Left forelimb (tissue), 1 donor: Measurements from ENCODE around the gene HCFC1.
"Not testable (repeated sequence)": the region's sequence is repeated elsewhere in the genome, so short reads cannot be mapped to it uniquely, and the experiment has no call there.

ENCODE experiments used
- DNase-seq: peaks from one replicate; pipeline ENCODE4 v3.0.0-alpha.2; 2018; ENCODE audit warnings: low spot score

HCFC1 gene

DNA sequence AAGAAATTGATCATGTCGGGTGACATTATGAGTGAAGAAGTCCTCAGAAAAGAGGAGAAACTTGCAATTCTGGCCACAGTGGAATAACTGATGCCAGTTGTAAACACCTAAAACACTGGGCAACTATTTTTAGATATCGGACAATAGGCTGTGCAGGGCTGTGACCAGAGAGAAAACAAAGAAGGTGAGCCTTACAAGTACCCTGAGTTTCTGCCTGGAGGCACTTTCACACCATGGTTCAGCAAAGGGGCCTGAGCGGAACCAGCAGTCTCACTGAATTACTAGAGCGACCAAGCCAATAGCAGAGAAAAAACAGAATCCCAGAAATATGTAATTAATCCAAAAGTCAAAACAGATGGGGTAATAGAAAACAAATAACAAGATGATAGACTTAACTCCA lies 36.9 kb upstream of the HCFC1 start:
- DNase-seq, result no peak

DNA sequence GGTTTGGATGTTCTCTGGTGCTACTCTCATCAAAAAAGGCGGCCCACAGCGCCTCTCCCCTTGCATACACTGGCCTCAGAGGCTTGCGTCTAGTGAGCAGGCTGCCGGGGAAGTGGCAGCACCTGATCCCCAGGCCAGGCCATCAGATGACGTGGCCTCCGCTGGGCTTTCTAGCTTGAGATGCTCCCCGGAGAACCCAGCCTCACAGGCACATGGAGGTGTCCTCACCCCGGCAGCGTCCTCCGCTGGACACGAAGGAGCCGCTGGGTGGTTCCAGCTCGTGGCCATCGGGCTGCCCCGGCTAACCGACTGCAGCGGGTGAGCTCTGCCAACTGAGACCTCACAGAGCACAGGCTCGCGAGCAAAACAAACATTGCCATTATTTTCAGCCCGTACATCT lies 35.3 kb upstream of the HCFC1 start:
- no peak for DNase-seq

DNA sequence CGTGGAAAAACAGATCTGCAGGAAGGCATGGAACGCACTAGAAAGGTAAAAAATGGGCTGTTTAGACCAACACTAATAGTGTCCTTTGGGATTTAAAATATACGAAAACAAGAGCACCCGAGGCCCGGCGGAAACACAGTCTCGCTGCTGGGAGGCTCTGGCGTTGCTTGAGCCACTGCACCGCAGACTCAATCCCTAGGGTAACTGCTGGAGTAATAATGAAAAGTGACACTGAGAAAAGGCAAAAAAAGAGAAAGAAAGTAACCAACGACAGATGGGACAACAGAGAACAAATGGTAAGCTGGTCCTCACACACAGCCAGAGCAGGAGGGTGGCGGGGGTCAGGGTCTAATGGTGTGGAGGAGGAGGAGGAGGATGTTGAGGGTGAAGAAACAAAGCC lies 32.7 kb upstream of the HCFC1 start:
- DNase-seq, result no peak

DNA sequence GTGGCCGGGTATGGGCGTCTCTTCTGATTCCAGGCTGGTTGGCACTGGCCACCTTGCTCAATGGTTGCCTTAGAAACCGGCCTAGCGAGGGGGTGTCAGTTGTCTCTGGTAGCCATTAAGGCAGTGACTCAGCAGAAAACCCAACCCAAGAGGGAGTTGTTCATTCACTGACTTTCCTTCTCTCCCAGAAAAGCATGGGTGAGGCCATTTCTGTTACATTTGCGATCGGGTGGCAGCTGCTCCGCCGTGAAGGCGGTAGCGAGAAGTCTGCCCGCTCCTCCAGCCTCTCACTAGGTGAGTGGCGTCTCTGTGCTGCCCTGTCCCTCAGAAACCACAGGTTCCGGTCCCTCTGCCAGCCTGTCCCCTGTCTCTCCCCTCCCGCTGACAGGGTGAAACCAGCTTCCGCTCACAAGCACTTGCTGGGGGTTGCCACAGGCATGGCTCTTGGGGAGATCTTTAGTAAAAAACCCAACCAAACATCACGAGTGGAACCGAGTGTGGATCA lies 30.6 kb upstream of the HCFC1 start:
- no peak for DNase-seq

DNA sequence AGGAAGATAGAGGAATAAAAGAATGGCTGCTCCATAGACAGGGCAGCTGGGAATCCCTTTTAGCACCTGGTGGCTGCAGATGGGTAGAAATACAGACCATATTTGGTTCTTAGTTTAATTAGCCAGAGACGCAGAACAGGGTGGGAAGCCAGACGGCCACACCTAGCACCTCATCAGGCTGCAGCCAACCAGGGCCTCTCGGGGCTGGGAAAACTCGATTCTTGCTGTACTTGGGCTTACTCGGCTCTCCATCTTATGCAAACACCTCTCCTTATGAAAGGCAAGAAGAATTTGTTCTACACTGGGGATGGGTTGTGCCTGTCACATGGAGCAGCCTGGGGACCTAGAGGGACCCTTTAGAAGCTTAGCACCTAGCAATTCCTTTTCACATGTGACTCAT lies 28.4 kb upstream of the HCFC1 start:
- DNase-seq, result no peak

DNA sequence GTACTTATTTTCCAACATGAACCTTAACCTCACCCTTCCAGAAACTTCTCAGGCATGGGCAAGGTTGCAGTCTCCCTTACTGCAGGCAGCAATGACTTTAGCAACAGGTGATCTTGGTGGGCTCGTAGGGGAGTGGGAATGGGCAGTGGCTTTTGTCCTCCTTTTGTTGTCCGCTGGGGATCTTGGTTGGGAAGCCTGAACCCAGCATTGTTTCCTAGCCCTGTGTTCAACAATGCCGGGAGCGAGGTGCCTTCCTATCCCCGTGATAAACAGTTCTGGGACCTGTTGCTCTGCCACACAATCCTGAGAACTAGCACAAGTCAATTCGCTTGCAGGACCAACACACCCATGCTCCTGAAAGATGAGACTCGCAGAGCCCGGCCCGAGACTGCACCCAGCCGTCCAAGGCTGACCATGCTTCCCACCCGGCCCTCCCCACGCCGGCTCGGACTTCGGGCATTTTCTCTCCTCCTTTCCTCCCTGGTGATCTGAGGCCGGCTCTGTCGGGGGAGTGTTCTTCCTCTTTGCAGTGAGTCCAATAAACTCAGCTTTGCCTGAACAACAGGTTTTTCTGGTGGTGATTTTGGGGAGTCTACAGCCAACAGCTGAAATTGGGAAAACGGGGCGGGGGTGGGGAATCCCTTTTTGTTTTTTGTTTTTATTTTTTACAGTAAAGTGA lies 27.9 kb upstream of the HCFC1 start:
- no peak for DNase-seq

DNA sequence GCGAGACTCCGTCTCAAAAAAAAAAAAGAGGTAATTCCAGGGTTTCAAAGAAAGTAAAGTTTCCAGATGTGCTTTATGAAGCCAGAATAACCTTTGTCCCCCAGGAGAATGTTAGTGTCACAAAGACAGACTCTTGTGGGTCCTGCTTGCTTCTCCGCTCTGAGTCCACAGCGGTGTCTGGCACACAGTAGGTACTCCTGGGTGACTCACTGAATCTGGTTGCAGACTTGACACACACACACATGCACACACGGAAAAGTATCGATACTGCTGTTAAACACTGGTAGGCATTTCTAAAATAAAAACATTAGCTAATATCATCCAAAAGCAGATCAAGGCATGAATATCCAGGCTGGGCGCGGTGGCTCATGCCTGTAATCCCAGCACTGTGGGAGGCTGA lies 23.9 kb upstream of the HCFC1 start:
- no peak for DNase-seq

DNA sequence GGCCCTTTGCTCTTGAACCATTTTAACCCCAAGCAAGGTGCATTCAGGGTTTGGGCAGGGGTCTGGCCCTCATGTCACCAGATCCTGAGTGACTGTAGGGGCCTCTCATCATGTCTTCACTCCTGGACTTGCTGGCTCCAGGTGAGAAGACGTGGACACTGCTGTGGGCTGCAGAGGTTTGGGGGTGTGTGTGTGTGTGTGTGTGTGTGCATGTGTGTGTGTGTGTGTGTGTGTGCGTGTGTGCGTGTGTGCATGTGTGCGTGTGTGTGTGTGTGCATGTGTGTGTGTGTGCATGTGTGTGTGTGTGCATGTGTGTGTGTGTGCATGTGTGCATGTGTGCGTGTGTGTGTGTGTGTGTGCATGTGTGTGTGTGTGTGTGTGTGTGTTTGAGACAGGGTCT lies 22.8 kb upstream of the HCFC1 start:
- not testable (repeated sequence) for DNase-seq

DNA sequence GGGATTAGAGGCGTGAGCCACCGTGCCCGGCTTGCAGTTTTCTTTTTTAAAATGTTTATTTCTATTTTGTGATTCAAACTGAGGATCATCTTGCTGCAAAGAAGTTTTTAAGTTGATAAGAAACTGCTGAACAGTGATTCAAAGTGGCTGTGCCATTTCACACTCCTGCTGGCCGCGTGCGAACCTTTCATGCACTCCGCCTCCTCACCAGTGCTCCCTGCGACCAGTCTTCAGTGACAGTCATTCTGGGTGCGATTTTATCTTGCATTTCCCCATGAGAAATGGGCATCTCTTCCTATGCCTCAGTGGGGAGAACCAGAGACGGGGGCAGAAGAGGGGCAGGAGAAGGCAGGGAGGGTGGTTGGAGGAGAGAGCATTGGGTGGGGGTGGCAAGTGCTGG lies 22.4 kb upstream of the HCFC1 start:
- no peak for DNase-seq

DNA sequence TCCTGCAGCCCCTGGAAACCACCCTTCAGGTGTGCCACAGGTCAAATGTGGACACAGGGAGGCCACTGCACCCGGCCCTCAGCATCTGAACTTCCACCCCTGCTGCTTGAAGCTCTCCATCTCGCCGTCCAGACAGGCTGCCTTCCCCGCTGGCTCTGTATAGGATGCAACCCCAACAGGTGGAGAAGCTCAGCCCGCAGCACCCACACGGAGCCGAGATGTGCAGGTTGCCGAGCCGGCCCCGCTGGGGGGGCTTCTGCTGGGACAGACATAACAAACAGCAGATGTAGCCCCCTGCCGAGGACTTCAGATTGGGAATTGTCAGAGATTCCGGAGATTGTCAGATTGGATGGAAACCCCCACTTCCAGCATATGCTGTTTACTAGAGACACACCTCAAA lies 21.5 kb upstream of the HCFC1 start:
- DNase-seq, result no peak

DNA sequence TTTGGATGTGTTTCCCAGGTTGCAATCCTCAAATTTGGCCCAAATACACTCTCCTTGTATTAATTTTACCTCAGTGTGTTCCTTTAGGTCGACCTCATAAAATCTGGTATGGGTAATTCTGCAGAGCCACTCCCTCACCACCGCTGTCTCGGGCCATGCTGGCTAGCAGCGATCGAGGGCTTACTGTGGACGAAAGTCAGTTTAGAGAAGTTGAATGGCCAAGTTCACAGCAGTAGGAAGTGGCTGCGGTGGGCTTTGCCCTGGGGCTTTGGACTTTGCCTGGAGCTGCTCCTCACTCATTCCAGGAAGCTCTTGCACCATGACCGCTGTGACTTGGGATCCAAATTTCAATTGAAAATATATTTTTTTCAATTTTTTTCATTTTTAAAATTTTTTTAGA lies 20.6 kb upstream of the HCFC1 start:
- no peak for DNase-seq

DNA sequence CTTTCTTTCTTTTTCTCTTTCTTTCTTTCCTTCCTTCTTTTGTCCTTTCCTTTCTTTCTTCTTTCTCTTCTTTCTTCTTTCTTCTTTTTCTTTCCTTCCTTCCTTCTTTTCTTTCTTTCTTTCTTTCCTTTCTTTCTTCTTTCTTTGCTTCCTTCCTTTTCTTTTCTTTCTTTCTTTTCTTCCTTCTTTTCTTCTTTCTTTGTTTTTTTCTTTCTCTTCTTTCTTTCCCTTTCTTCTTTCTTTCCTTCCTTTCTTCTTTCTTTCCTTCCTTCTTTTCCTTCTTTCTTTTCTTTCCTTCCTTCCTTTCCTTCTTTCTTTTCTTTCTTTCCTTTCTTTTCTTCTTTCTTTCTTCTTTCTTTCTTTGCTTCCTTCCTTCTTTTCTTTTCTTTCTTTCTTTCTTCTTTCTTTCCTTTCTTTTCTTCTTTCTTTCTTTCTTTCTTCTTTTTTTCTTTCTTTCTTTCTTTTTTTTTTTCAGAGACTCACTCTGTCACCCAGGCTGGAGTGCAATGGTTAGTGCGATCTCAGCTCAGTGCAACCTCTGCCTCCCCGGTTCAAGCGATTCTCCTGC lies 19.5 kb upstream of the HCFC1 start:
- DNase-seq, result no peak

DNA sequence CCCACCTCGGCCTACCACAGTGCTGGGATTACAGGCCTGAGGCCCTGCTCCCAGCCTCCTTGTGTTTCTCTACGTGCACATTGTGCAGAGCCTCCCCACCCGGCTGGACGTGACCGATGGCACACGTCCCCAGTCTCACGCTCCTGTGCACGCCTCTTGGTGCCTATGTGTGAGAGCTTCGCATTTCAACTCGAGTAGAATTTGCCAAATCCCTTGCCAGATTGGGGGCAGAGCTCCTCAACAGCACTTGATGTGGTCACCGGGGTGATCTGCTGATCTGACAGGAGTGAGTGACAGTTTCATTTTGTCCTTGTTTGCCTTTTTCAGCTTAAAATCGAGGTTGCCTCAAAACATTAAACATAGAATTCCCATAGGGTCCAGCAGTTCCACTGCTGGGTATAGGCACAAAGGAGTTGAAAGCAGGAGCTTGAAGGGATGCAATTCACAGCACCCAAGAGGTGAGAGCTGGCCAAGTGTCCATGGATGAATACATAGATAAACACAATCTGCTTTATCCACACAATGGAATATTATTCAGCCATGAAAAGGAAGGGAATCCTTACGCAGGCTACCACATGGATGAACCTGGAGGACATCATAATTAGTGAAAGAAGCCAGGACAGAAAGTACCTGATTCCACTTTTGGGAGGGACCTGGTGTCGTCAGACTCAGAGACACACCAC lies 18.5 kb upstream of the HCFC1 start:
- DNase-seq, result no peak

DNA sequence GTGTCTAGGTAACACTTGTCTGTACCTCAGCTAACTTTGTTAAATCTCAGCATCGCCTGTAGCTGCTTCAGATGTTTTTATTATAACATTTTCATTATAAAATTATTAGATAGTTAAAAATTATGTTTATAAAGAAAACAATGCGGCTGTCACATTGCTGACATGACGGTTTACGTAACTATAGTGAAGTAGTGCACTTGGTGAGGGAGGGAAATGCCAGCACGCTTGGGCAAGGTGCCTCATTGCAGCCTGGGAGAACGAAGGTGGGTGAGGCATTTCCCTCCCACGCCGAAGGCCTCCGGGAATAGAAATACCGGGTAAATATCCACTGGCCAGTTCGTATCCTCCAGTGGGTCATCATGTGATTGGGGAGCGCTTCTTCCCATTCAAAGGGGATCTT lies 16.9 kb upstream of the HCFC1 start:
- DNase-seq, result no peak

DNA sequence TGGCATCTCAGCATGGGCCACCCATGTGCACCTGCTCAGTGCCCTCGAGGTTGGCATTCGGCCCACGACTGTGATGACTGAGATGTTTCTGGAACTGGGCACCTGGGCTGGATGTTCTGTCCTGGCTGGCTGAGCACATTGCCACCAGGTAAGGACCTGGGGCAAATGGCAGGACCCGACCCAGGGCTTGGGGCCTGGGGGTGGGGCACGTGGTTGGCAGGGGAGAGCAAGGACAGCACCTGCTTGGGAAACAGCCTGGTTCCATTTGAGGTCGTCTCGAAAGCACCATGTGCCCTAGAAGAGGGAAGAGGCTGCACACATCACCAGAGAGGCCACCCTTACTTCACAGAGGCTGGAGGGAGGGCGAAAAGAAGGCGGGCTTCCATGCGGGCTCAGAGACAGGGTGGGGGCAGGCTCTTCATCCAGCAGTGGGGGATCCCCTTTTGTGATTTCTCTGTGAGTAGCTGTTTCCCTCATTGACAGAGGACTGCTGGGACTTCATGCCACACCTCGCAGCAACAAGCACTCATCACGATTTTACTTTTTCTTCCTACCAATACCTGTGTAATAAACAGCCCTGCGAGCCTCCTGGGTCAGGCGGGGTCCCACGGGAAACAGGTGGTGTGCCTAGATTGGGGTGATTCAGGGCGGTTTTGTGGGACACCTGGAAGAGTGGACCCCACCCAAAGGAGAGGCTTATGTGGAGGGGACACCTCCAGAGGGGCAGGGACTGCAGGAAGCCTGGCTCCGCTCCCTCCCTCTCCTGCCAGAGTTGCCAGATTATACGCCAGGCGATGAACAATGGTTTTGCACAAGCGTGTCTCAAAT lies 12.9 kb upstream of the HCFC1 start:
- DNase-seq, result no peak

DNA sequence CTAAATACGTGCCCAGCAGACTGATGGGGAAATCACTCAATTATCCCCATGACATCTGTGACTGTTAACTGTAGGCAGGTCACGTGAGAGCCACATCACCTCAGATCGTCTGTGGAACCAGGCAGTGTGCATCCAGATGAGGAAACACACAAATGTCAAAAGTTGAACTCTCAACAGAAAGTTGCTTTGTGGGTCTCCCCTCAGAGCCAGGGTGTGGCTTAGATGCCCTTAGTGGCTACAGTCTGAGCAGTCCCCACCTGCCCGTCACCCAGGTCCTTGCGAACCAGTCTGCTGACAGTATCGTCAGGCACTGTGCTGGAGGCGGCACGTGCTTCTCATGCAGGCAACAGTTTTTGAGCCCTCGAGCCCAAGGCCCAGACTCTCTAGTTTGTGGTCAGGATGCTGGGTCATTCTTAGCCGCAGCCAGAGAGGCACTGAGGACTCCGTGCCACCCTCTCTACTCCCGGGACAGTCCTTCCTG lies 11.7 kb upstream of the HCFC1 start:
- no peak for DNase-seq

DNA sequence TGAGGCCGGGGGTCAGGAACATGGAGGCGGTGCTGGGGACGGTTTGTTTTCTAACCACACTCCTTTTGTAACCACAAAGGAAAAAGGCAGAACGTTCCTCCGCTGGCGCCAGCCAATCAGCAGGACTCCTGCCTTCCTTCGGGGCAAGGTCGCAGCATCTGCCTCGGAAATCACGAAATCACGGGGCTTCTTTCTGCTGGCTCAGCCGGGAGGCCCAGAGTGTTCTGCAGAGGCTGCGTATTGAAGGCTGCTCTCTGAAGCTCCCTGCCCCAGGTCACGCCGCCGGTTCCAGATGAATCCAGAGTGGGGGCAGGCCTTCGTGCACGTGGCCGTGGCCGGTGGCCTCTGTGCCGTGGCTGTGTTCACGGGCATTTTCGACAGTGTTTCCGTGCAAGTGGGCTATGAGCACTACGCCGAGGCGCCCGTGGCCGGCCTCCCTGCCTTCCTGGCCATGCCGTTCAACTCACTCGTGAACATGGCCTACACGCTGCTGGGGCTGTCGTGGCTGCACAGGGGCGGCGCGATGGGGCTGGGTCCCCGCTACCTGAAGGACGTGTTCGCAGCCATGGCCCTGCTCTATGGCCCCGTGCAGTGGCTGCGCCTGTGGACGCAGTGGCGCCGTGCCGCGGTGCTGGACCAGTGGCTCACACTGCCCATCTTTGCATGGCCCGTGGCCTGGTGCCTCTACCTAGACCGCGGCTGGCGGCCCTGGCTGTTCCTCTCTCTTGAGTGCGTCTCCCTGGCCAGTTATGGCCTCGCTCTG lies 10.3 kb upstream of the HCFC1 start:
- no peak for DNase-seq

DNA sequence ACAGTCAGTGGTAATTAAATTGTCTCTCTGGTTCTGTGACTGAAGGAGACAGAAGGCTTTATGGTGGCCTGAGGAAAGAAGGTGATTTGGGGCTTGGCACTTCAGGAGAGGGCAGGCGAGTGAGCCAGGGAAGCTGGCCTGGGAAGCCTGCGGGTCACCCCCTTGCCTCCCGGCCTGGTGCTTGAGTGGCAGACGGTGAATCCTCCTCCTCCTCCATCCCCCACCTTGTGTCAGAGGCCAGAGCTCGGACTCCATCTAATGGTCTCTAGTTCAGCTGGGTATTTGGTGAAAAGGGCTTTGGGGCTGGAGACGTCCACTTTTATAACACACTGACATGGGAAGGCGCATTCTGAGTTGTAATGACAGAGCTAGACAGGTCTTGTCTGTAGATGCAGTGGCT lies 9.6 kb upstream of the HCFC1 start:
- DNase-seq, result no peak

DNA sequence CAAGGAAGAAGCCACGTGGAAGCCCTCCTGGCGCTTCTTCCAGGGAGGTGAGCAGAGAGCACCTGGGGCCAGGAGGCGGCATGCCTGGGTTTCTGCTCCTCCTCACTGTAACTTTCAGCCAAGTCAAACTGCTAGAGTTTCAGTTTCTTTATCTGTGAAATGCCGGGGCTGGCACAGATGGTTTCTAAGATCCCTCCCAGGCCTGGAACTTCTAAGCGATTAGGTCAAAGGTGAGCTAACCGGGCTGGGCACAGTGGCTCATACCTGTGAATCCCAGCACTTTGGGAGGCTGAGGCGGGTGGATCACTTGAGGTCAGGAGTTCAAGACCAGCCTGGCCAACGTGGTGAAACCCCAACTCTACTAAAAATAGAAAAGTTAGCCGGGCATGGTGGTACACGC lies 8.8 kb upstream of the HCFC1 start:
- DNase-seq, result not testable (repeated sequence)

DNA sequence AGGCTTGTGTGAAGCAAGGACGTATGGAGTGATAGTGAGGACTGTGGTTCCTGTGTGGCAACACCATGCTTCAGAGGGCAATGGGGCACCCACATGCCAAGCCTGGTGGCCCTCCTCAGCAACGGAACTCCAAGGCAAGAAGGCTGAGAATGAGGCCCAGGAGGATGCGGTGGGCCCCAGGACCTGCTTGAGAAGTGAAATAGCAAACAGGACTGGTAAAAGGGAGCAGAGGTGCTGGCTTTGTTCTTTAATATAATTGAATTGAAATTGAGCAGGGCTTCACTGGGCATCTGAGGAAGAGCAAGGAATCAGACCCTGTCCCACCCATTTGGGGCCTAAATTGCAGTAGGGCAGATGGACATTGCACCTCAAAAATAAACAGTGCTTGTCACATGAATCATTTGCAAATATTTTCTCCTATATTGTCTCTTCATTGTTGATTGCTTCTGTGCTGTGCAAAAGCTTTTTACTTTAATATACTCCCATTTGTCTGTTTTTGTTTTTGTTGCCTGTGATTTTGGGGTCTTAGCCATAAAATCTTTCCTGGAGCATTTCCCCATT lies 3.2 kb upstream of the HCFC1 start:
- no peak for DNase-seq

DNA sequence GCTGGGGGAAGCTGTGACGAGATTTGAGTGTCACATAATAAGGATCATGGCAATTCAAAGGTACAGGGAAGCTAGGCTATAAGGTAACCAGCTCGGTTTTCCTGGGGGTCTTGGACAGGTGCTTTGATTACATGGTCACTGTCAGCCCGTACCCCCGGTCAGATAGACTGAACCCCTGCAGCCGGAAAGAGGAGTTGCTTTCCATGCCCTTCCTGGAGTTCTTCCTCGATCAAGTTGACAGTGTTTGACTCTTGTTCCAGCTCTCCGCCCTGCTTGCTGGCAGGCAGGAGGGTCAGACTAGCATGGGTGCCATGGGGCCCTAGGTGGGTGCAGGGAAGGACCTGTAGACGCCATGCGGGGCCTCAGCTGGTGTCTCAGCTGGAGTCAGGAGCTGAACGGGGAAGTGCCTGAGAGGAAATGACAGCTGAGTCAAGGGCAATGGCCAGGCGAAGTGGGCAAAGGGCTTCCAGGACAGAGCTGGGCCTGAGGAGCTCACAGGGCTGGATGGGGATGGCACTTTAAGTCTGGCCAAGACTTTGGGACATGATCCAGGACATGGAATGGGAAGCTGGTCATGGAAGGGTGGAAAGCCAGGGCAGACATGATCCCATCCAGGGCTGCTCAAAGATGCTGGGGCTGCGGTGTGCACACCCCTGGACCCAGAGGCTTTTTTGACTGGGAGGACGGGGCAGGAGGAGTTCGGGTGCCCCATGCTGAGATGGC lies 2.5 kb upstream of the HCFC1 start:
- DNase-seq, result no peak
